Stimulated activated CD8-positive, alpha-beta memory T cell treated with anti-CD3 and anti-CD28 coated beads, Interleukin-15, amount 100 ng/mL, for 1 hour (primary cell): ENCODE results near the gene ATP6V0C.

Source experiments
- DNase-seq: peaks from one replicate; pipeline ENCODE4 v3.0.0-alpha.2; 2020; ENCODE audit warnings: low read depth

The ATP6V0C gene

DNA sequence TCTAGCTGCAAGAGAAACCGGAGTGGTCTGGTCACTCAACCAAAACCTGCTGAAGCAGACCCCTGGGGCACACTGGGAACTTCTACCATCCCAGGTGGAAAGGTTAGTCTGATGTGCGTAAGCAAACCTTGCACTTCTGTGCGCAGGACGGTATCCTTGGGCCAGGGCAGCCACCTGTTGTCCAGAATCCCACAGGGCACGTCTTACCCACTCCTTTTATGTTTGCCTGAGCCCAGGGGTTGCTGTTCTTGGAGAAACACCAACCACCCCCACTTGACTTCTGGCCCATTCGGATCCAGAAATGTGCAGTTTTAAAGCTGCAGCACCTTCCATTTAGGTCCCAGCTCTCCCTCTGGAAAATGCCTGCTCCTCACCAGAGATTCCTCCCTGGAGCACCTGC is 20.1 kb upstream of the ATP6V0C start:
- no peak for DNase-seq

DNA sequence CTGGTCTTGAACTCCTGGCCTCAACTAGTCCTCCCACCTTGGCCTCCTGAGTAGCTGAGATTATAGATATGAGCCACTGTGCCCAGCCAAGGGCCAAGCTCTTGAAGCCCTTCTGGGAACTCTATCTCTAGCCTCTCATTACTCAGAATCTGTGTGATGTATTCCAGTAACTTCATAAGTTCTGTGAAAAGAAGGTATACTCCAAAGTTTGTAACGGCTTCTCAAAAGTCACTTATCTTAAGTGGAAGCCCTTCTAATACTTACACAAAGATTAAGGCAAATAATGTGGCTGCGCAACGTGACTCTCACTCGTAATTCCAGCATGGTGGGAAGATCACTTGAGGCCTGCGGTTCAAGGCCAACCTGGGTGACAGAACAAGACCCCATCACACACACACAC is 19.1 kb upstream of the ATP6V0C start:
- DNase-seq = no peak

GRCh38 chr16:2495041-2495440 is 18.7 kb upstream of the ATP6V0C start:
- no peak for DNase-seq

- DNase-seq = no peak
Measured at GRCh38 chr16:2496223-2497115, 17.3 kb upstream of the ATP6V0C start.

- DNase-seq = no peak
Measured at GRCh38 chr16:2497116-2497630, 16.6 kb upstream of the ATP6V0C start.

DNA sequence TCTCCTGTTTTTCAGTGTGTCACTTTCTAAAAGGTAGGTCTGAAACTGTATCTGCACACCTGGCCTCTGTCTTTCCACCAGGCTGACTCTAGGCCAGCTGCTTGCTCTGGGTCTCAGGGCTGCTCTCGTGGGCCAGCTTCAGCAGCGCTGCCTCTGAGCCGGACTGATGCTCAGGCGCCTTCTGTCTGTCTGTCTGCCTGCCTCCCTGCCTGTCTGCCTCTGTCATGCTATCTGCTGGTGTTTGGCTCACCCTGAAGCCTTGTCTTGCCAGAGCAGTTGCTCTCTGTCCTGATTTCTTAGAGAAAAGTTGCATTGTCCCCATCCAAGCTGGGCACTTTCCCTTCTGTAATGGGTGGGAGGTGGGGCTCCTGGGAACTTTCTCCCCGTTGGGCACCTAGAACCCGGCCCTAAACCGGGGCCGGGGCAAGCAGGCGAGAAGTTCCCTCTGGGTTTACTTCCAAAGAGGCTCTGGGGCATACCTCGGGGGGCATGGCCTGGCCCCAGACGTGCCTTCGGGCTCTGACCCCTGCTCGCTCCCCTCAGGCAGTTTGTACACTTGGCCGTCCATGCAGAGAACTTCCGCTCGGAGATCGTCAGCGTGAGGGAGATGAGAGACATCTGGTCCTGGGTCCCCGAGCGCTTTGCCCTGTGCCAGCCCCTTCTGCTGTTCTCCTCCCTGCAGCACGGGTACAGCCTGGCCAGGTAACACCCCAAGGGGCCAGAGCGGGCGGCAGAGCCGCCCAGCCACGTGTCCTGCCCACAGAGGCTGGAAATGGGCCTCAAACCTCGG is 15.9 kb upstream of the ATP6V0C start:
- no peak for DNase-seq

DNA sequence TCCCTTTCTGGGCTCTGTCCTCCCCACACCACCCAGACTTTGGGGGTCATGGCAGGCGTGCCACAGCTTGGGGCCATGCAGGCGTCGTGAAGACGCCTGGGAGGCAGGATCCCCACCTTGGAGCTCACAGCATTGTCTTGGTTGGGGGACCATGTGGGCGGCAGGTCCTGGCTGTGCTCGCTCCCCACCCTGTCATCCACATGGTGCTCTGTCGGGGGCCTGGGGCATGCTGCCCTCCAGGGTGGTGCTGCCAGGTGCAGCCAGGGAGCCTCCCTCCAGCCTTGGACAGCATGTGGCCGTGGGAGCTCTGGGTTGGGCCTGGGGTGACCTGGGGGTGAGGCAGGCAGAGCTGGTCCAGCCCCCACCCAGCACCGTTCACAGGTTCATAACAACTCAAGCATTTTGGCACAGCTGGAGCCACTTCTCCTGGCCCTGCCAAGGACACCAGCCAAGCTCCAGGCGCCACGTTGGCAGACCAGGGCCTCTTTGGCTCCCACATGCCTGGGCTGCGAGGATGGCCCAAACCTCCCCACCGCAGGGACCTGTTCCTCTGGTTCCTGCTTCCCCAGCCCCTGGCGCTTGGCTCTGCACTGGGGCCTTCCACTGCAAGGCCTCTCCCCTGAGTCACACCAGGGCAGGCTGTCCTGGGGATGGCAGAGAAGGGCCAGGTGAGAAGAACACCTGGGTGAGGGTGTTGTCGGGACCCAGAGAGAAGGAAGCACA is 15.1 kb upstream of the ATP6V0C start:
- no peak for DNase-seq

GRCh38 chr16:2499454-2499853 is 14.3 kb upstream of the ATP6V0C start:
- DNase-seq = no peak

DNA sequence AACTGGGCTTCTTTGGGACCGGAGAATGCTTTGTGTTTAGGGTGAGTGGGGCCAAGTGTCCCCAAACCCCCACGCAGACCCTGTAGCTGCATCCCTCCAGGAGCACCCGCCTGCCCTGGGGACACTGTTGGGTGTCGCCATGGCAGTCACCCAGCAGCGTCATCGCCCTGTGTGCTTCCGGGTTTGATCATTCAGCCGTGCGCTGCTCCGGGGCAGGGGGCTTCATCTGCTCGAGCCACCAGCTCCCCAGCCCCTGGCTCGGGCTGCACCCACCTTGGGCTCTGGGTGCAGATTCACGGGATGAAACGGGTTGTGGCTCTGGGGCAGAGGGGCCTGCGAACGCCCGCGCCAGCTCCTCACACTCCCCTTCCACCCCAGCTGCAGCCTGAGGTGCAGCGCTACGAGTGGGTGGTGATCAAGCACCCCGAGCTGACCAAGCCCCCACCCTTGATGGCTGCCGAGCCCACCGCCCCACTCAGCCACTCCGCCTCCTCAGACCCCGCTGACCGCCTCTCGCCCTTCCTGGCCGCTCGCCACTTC is 13.8 kb upstream of the ATP6V0C start:
- no peak for DNase-seq

DNA sequence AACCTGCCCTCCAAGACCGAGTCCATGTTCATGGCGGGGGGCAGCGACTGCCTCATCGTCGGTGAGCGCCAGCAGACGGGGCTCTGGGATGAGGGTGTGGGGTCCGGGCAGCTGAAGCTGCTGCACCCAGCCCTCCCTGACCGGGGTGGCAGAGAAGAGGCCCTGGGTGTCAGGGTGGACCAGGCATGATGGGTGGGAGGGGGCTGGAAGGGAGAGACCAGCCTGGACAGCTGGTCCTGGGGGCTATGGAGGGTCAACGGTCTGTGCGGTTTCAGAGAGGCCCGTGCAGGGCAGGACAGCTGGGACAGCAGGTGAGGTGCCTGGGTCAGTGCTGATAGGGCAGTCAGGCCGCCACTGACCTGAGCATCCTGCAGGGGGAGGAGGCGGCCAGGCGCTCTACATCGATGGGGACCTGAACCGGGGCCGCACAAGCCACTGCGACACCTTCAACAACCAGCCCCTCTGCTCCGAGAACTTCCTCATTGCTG is 13.3 kb upstream of the ATP6V0C start:
- DNase-seq = no peak

DNA sequence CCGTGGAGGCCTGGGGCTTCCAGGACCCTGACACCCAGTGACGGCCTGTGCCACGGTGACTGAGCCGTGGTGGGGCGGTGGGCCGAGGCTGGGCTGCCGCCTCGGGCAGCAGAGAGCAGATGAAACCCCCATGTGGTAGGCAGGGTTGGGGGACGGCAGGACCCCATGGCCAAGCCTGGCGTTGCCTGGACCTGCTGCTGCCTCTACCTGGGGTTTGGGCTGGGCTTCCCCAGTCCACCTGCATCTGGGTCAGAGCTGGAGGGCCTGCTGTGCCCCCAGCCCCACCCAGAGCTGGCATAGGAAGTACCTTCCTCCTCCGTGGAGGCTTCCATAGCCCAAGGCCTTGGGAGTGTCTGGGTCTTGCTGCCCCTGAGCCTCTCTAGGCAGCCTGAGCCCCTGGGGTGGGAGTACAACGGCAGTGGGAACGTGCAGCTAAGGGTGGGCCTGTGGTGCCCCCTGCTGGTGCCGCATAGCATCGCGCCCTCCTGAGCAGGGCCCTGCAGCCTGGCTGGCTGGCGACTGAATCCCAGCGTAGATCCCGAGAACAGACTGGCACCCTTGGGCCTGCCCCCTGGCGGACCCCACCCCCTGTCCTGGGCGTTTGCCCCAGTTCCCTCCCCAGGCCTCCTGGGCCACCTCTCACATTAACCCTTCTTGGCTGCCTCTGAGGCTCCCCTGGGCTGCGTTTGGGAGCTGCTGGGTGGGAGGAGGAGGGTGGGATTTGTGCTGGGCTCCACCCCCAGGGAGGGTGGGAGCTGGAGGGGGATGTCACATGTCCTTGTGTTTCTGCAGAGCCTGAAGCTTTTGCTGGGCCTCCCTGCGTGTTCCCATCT is 12.6 kb upstream of the ATP6V0C start:
- DNase-seq = peak; percentile 68

- DNase-seq = no peak
Measured at GRCh38 chr16:2501946-2502895, 11.5 kb upstream of the ATP6V0C start.

GRCh38 chr16:2505695-2506094 is 8.1 kb upstream of the ATP6V0C start:
- DNase-seq = no peak

DNA sequence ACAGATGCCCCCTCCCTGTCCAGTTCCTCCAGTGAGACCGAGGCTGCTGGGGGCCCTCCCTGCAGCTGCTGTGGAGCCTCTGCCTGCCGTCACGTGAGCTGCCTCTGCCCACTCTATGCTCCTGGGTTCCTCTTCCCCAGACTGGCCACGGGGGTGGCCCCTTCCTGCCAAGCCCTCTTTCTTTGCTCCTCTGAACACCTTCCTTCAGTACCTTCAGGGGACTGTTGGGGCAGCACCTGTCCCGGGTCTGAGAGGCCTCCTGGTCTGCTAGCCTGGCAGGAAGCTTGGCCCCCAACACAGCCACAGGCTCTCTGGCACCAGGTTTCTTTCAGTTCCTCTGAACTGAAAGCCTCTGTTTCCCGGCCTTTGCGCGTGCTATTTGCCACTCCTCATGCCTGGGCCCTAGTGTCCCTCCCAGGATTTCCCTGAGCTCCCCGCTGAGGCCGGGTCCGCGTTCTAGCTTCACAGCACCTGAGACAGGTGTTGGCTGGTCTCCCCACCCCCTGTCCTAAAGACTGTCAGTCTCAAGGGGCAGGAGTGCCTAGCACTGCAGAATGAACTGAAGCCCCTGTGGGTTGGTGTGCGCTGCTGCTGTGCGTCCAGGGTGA is 6.6 kb upstream of the ATP6V0C start:
- DNase-seq = no peak

- no peak for DNase-seq
Measured at GRCh38 chr16:2507665-2508064, 6.1 kb upstream of the ATP6V0C start.

- DNase-seq = no peak
Measured at GRCh38 chr16:2508722-2509400, 4.9 kb upstream of the ATP6V0C start.

DNA sequence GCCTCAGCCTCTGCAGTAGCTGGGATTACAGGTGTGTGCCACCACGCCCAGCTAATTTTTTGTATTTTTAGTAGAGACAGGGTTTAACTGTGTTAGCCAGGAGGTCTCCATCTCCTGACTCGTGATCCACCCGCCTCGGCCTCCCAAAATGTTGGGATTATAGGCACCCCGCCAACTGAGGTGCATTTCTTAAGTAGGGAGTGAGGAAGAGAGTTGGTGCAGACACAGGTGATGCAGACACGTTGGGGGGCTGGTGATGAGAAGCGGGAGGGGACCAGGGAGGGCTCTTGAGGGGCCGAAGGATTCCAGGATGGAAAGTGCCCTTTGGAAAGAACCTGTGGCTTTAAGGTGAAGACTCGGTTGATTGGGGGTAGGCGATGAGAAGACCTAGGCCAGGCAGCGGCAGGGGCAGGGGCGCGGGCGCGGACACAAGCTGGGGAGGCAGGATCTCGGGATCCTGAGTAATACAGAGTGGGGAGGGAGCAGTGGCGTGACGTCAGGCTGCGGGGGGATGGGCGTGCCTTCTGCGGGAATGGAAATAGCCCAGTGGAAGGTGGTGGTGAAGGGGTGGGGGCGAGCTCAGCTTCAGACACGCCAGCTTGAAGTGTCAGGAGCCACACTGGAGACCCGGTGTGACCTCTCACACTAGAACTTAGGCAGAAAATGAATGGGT is 2.5 kb upstream of the ATP6V0C start:
- no peak for DNase-seq
